GM19467 (cell line): ENCODE data around the gene AMIGO3.
"Not testable (repeated sequence)": the region's sequence is repeated elsewhere in the genome, so short reads cannot be mapped to it uniquely, and the experiment has no call there.

Source experiments
- ATAC-seq: cut with Tn5 transposase; IDR thresholded peaks from one replicate; pipeline ENCODE4 v1.9.1; 2021; ENCODE audit warnings: mild to moderate bottlenecking, moderate library complexity; ENCODE audit not compliant: unreplicated experiment

AMIGO3 gene

DNA sequence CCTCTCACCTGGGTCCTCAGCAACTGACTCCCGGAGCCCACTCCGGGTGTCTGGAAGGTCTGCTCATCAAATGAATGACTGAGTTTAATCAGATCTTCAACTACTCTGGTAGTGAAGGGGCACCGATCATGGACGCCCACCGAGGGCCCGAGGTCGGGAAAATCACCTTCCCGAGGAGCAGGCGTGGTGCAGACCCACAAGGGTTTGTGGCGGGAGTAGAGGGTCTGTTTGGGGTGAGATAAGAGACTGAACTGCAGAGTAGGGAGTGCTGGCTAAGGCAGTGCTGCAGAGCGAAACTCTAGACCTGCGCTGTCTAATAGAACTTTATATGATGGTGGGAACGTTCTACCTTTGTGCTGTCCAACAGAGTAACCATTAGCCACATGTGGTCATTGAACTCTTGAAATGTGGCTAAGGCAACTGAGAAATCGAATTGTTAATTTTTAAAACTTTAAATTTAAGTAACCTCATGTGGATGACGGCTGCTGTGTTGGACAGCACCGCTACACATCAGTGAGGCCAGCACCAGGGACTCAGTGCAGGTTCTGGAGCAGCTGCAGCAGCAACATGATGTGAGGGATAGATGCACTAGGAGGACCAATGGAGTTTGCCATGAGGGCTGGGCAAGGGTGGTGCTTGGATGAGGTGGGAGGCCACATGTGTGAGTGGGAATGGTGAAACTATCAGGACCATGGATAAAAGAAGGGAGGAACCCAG, 29.4 kb downstream of the AMIGO3 start:
- ATAC-seq = not testable (repeated sequence)

GRCh38 chr3:49689046-49689907, 30.2 kb downstream of the AMIGO3 start, which contains the start of the genes MST1 and RNF123:
TSS of gene MST1 (minus strand) at chr3:49689474. CDS start at chr3:49688691, 783 bp downstream.
TSS of gene RNF123 (plus strand) at chr3:49689557. CDS start at chr3:49691166, 1,609 bp downstream.
- peak; percentile 45 for ATAC-seq

GRCh38 chr3:49688338-49689045, 31.0 kb downstream of the AMIGO3 start:
- not testable (repeated sequence) for ATAC-seq

GRCh38 chr3:49687424-49687795, 32.1 kb downstream of the AMIGO3 start:
- not testable (repeated sequence) for ATAC-seq

GRCh38 chr3:49686769-49687423, 32.6 kb downstream of the AMIGO3 start:
- ATAC-seq = not testable (repeated sequence)

- ATAC-seq = not testable (repeated sequence)
Measured at GRCh38 chr3:49686346-49686745, 33.1 kb downstream of the AMIGO3 start.

DNA sequence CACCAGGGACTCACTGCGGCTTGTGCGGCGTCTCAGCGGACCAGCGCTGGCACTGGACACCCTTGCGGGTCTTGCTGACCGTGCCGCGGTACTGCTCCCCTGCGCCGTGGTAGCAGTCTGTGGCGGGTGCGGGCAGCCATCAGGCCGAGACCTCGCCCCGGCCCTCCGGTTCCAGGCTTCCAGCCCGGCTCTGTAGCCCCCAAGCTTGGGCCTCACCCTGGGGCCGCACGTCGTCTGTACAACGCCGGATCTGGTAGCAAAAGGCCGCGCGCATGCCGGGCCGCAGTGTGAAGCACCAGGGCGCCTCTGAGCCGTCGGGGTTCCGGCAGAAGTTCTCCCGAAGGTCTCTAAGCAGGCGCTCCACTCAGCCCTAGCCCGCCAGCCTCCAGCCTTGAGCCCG, 33.6 kb downstream of the AMIGO3 start:
- ATAC-seq = not testable (repeated sequence)

DNA sequence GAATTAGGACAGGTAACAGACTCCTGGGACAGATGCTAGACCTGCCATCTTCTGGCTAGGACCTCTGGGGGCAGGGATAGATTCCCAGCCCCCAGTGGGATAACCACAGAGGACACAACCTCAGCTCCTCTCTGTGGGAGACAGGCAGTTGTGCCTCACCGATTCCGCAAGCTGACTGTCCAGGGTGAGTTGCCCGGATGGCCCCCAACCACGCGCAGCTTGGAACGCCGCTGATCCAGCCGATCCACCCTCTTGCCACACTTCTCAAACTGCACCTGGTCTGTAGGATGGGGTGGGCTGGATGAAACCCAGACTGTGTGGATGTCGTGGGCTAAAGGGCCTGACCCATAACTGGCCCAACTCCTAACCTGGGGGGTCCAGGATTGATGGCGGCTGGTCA, 34.4 kb downstream of the AMIGO3 start:
- ATAC-seq = not testable (repeated sequence)

DNA sequence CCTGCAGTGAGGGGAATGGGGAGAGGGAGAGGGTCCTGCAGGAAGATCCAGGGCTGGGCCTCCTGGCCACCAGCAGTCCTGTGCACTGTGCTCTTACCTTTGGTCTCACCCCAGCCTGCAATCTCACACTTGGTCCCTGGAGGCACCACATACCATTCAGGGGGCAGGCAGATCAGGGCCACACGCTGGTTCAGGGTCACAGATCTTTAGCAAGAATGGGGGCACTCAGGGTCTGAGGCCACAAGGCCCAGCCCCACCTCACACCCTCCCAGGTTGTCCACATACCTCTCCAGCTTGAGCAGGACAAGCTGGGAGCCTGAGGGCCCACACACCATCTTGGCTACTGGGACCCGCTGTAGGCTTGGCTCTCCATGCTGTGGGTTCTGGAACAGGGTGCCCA, 35.0 kb downstream of the AMIGO3 start:
- not testable (repeated sequence) for ATAC-seq

DNA sequence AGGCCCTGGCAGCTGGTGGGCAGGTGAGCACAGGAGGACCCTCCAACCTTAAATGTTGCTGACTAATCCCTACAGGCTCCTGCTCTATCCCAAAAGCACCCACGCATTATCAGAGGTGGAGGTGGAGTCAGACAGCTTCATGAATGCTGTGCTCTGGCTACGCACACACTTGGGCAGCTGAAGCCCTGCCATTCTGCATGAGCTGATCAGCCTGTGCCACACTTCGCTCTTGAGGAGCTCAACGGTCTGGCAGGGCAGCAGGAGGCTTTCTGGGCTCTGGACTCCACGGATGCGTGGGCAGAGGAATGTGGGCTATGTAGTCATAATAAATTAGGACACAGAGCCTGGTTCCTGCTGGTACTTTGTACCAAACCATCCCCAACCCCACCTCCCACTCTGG, 36.3 kb downstream of the AMIGO3 start:
- no peak for ATAC-seq

- no peak for ATAC-seq
Measured at GRCh38 chr3:49681543-49681942, 37.9 kb downstream of the AMIGO3 start.

DNA sequence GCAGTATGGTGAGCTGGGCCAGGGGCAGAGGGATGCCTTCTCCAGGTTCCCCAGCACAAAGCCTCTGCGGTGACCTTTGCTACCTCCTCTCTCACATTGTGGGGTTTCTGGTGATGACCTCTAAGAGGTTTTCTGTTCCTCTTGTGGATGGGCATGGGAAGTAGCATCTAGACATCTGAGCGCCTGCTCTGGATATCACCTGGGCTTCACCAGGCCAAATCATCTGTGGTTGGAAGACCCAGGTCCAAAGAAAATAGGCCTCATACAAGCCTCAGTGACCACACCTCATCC, 38.3 kb downstream of the AMIGO3 start:
- ATAC-seq = no peak

GRCh38 chr3:49680493-49681231, 38.8 kb downstream of the AMIGO3 start:
- ATAC-seq = no peak

GRCh38 chr3:49675912-49676311, 43.6 kb downstream of the AMIGO3 start:
- ATAC-seq = no peak

GRCh38 chr3:49674497-49674983, 44.9 kb downstream of the AMIGO3 start:
- peak; percentile 17 for ATAC-seq

- ATAC-seq = peak; percentile 71
Measured at GRCh38 chr3:49673715-49674496, 45.6 kb downstream of the AMIGO3 start, which contains the start of gene APEH. TSS of gene APEH (plus strand) at chr3:49674351. CDS start at chr3:49674402, 51 bp downstream.

- ATAC-seq = no peak
Measured at GRCh38 chr3:49673121-49673714, 46.3 kb downstream of the AMIGO3 start.
